Naive B cell (primary cell): Measurements from ENCODE around the gene GPR39. TPM values are rescaled to one million over a fixed set of nuclear protein-coding genes. Genes with fewer than 3 reads are reported as not detected.
A peak's percentile ranks its signal among the peaks of the same experiment; 100 is the strongest.

Source experiments
- ATAC-seq, 2 donors: fragments of 150-1000 bp; cut with Tn5 transposase; 2 replicates each; pipeline ENCODE4 v1.10.0; 2021; ENCODE audit warnings: low read depth in 2 of 2, mild to moderate bottlenecking in 2 of 2, moderate library complexity in 2 of 2
- DNase-seq: peaks from one replicate; pipeline ENCODE4 v3.0.0; 2022
- H3K27ac Mint-ChIP-seq, 6 donors: one replicate each; pipeline ENCODE4 v1.8.0; 2020 to 2022; ENCODE audit warnings: mild to moderate bottlenecking in 6 of 6, mixed read lengths in 6 of 6, moderate library complexity in 5 of 6, inconsistent platforms in 2 of 6
- H3K27me3 Mint-ChIP-seq, 3 donors: one replicate each; pipeline ENCODE4 v1.8.0; 2021 to 2022; ENCODE audit warnings: mixed read lengths in 3 of 3, mild to moderate bottlenecking in 1 of 3
- H3K36me3 Mint-ChIP-seq, 2 donors: one replicate each; pipeline ENCODE4 v1.8.0; 2020 to 2022; ENCODE audit warnings: mixed read lengths in 2 of 2, inconsistent platforms in 1 of 2, mild to moderate bottlenecking in 1 of 2
- H3K4me1 Mint-ChIP-seq, 3 donors: one replicate each; pipeline ENCODE4 v1.8.0; 2020 to 2022; ENCODE audit warnings: mixed read lengths in 3 of 3, inconsistent platforms in 1 of 3, mild to moderate bottlenecking in 1 of 3, moderate library complexity in 1 of 3
- H3K4me3 Mint-ChIP-seq, 8 donors: one replicate each; pipeline ENCODE4 v1.8.0; 2020 to 2022; ENCODE audit warnings: mild to moderate bottlenecking in 8 of 8, mixed read lengths in 8 of 8, moderate library complexity in 8 of 8, inconsistent platforms in 2 of 8
- H3K9me3 Mint-ChIP-seq, 7 donors: one replicate each; pipeline ENCODE4 v1.8.0; 2020 to 2022; ENCODE audit warnings: mixed read lengths in 7 of 7, mild to moderate bottlenecking in 5 of 7, inconsistent platforms in 2 of 7, moderate library complexity in 1 of 7
- polyA plus RNA-seq, 6 donors: library from polyadenylated mRNA; unstranded; fragments of 300-500 nt; fragmentation: Illumina TruSeq; gene quantifications; one replicate each; pipeline ENCODE4 v1.2.3, GENCODE V29; 2021; ENCODE audit warnings: low read depth in 6 of 6

The GPR39 gene
- polyA plus RNA-seq, 6 donors from 2014 or later, result not detected

DNA sequence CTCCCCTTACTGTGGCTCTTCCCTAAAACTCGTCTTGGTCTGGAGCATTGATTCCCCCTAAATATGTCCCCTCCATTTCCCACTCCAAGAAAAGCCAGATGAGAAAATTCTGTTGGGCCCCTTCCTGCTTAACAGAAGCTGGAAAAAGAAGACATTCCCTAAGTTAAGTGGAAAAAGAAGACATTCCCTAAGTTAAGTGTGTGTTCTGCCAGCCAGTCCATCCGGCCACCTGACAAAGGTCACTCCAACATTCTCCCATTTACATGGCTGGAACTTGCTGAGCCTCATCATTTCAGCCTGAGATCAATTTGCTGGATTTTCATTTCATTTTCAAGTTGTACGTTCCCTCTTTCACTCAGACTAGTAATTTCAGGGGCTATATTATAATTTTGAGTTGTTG, 201.4 kb downstream of the GPR39 start:
- ATAC-seq, result no peak
- no peak overlapping the region for H3K4me3 Mint-ChIP-seq
- no peak overlapping the region for H3K27ac Mint-ChIP-seq

DNA sequence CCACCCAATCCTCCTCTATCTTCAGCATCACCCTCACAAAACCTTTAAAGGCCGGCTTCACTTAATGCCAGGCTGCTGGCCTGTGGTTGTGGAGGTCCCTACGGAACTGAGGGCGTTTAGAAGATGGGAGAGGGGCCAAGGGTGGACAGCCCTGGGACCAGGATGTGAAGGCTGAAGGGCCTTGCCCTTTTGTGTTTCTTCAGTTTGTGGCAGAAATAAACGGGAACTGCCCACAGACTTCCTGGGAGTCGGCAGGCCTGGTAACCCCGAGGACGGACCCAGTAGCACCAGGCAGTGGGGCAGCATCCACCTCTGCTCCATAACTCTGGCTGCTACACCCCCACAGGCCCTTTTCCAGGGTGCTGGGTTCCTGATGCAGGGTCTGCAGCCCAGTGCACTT, 202.1 kb downstream of the GPR39 start:
- Mint-ChIP-seq H3K4me1 (no peaks in the 10 kb centered on the region), H3K4me3 (peak overlapping the region in 1 of 8 donors; percentile 42)

More for the DNA sequence above, 201.4 kb downstream of the GPR39 start:
- H3K27me3 Mint-ChIP-seq, result no peaks in the 10 kb centered on the region
- no peak for DNase-seq
- H3K4me1 Mint-ChIP-seq, result no peaks in the 10 kb centered on the region
- H3K9me3 Mint-ChIP-seq, result peaks cover 0 to 4% (median 0%) of the 10 kb centered on the region in 7 donors
- no peaks in the 10 kb centered on the region for H3K36me3 Mint-ChIP-seq

DNA sequence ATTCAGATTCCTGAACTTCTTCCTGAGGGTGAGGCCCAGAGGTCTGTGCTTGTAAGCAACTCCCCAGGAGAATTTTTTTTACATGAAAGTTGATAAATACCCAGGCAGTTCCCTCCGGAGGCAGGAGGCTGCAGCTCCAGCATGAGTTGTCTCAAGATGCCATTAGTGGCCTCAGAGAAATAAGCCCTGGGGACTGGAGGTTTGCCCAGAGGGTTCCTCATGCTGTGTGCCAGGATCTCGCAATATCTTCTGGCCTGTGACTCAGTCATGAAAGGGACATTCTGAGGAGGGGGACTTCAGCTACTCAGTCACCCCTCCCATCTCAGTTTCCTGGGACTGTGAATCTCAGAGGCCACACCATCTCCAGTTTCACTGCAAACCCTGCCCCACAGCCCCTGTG, 203.5 kb downstream of the GPR39 start:
- Mint-ChIP-seq H3K27ac (no peak overlapping the region), H3K27me3 (no peaks in the 10 kb centered on the region), H3K36me3 (no peaks in the 10 kb centered on the region), H3K9me3 (peaks cover 0 to 7% (median 1%) of the 10 kb centered on the region in 7 donors), H3K4me1 (no peaks in the 10 kb centered on the region), H3K4me3 (no peak overlapping the region)
- DNase-seq (no peak), ATAC-seq (no peak)

More for the DNA sequence above, 202.1 kb downstream of the GPR39 start:
- H3K27ac Mint-ChIP-seq, result no peak overlapping the region
- H3K9me3 Mint-ChIP-seq, result peaks cover 0 to 4% (median 0%) of the 10 kb centered on the region in 7 donors
- no peak for DNase-seq
- no peaks in the 10 kb centered on the region for H3K36me3 Mint-ChIP-seq
- no peaks in the 10 kb centered on the region for H3K27me3 Mint-ChIP-seq
- no peak for ATAC-seq

DNA sequence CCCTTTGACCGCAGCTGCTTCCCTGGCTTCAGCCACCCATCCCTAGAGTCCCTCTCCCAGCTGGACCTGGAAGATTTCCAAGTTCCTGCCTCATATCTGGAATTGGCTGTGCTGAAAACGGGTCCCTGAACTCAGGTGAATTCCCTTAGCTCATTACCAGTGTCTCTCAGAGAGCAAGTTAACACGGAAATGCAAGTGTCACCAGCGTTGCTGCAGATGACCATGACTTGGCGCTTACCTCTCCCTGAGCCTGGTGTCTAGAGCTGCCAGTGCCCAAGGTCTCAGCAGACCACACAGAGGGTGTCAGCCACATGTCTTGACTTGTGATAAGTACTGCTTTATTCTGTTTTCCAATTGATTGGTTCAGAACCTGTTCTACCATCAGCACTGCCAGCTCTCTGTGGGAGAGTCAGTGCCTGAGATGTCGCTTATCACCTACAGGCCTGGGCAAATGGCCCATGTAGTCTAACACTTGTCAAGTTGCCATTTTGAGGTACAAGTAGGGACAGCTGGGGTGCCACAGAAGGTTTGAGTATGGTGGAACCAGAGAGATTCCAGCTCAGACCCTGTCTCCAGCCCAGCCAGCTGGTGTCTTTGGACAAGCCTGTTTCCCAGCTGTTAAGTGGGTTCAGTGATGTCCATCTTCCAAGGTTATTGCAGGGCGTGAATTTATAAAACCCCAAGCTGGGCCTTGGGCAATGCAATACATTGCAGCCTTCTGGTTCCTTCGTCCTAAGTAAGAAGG, 204.7 kb downstream of the GPR39 start:
- no peak for DNase-seq
- Mint-ChIP-seq H3K36me3 (no peaks in the 10 kb centered on the region), H3K27me3 (no peaks in the 10 kb centered on the region), H3K4me1 (no peaks in the 10 kb centered on the region), H3K27ac (no peak overlapping the region), H3K9me3 (peaks cover 0 to 5% (median 0%) of the 10 kb centered on the region in 7 donors), H3K4me3 (no peak overlapping the region)
- ATAC-seq, result no peak

DNA sequence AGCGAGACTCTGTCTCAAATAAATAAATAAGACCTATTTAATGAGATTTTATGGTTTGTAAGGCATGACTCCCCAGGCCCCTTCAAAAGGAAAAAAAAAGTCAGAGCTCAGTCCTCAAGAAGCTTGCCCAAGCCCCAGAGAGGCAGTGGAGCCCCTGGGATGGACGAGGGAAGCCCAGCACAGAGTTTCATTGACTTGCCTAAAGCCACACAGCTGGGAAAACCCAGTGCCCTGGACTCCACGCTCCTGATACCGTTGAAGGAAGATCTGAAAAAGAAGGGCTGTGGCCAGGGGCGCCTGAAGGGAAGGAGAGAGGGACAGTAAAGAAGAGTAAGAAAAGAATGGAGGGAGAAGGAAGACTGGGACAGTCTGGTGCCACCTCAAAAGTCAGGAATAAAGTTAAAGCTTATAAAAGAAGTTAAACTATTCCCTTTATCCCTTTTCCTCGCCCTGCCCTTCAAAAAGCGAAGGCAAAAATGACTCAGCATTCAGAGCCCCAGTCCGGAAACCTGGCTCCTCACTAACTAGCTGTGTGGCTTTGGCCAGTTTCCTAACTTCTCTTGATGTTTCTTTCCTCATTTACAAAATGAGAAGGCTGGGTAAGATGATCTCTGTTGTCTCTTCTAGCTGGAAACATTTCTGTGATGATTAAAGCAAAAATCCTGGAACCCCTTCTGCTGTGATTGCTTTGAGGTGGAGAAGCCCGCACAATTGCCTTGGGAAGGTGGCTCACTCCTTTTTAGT, 206.7 kb downstream of the GPR39 start:
- H3K36me3 Mint-ChIP-seq, result no peaks in the 10 kb centered on the region
- H3K4me1 Mint-ChIP-seq, result no peaks in the 10 kb centered on the region
- H3K27ac Mint-ChIP-seq, result no peak overlapping the region
- ATAC-seq (no peak), DNase-seq (no peak)
- no peaks in the 10 kb centered on the region for H3K27me3 Mint-ChIP-seq
- H3K9me3 Mint-ChIP-seq, result peaks cover 0 to 5% (median 0%) of the 10 kb centered on the region in 7 donors
- H3K4me3 Mint-ChIP-seq, result no peak overlapping the region

DNA sequence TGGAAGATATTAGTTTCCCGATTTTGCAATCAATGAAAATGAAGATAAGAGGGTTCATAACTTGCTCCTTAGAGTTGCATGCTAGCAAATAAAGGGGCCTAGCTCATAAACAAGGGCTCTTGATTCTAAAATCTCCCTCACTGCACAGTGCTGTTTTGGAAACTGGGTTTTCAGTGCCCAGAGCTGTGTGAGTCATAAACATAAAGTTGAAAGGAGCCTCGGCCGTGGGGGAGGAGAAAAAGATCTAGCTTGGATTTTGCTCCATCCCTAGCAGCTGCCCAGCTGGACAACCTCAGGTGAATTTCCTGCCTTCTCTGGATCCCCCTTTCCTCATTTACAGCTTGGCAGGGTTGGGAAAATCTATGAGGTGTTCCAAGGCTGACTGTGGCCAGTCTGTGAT, 210.9 kb downstream of the GPR39 start:
- no peak for DNase-seq
- no peak overlapping the region for H3K27ac Mint-ChIP-seq
- no peak for ATAC-seq
- H3K4me1 Mint-ChIP-seq, result no peaks in the 10 kb centered on the region
- peaks cover 5 to 8% (median 6%) of the 10 kb centered on the region in 3 donors for H3K27me3 Mint-ChIP-seq
- H3K9me3 Mint-ChIP-seq, result peaks cover 0 to 8% (median 0%) of the 10 kb centered on the region in 7 donors
- H3K4me3 Mint-ChIP-seq, result no peak overlapping the region
- H3K36me3 Mint-ChIP-seq, result no peaks in the 10 kb centered on the region

DNA sequence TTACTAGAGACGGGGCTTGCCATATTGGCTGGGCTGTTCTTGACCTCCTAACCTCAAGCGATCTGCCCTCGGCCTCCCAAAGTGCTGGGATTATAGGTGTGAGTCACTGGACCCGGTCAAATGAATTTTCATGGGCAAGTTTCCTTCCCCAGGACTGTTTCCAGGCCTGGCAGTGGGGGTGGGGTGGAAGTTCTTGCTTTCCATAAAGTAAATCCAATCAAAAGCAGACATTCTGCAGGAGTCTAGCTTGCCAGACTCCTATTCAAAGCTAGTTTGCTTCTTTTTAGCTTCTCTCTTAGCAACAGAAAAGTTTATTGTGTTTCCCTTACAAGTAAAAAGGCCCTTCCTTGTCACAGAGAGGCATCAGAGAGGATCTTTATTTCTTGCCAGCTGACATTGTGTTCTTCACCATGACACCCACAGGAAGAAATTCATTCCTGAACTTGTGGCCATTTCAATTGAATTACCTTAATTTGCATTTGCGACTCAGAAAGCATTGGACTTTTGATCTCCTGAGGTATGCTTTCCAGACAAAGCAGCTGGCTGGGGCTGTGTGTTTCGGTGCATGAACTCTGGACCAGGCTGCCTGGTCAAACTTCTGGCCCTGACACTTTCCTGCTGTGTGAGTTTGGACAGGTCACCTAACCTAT, 215.5 kb downstream of the GPR39 start:
- no peak overlapping the region for H3K27ac Mint-ChIP-seq
- H3K27me3 Mint-ChIP-seq, result peaks cover 6 to 13% (median 8%) of the 10 kb centered on the region in 3 donors
- DNase-seq (no peak), ATAC-seq (no peak)
- no peaks in the 10 kb centered on the region for H3K36me3 Mint-ChIP-seq
- H3K9me3 Mint-ChIP-seq, result peaks cover 2 to 20% (median 6%) of the 10 kb centered on the region in 7 donors
- H3K4me3 Mint-ChIP-seq, result no peak overlapping the region
- H3K4me1 Mint-ChIP-seq, result no peaks in the 10 kb centered on the region

DNA sequence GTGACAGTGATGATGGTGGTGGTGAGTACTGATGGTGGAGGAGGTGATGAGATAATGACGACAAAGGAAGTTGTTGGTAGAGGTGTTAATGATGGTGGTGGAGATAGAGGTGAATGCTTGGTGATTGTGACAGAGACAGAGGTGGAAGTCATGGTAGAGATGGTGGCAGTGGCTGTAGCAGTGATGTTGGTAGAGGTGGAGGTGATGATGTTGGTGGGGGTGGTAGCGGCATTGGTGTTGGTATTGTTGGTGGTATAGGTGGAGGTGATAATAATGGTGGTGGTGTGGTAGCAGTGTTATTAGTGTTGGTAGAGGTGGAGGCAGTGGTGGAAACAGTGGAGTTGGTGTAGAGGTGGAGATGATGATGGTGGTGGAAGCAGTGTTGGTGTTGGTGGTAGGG, 217.0 kb downstream of the GPR39 start:
- DNase-seq (no peak), ATAC-seq (no peak)
- Mint-ChIP-seq H3K4me1 (no peaks in the 10 kb centered on the region), H3K4me3 (peak overlapping the region in 1 of 8 donors; percentile 21), H3K27me3 (peaks cover 6 to 13% (median 8%) of the 10 kb centered on the region in 3 donors), H3K27ac (no peak overlapping the region), H3K36me3 (no peaks in the 10 kb centered on the region), H3K9me3 (peaks cover 2 to 20% (median 7%) of the 10 kb centered on the region in 7 donors)

DNA sequence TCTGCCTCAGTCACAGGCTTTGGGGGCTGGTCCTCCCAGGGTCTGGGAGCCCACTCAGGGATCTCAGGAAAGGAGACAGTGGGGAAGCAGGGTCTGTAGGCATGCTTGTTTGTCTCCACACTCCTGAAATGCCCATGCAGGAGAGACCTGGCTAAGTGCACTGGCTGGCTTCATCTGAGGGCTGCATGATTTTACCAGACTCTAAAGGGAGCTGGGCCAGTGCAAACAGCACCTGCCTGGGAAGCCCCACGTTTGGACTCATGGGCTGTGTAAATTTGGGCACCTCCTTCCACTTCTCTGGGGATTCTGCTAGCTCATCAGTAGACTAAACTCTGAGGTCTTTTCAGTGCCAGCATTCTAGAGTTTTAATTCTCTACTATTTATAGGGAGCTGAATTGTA, 219.7 kb downstream of the GPR39 start:
- Mint-ChIP-seq H3K27ac (peak overlapping the region in 1 of 6 donors; percentile 58), H3K4me3 (no peak overlapping the region), H3K9me3 (peaks cover 4 to 12% (median 6%) of the 10 kb centered on the region in 7 donors), H3K4me1 (no peaks in the 10 kb centered on the region), H3K36me3 (no peaks in the 10 kb centered on the region), H3K27me3 (peaks cover 0 to 8% (median 0%) of the 10 kb centered on the region in 3 donors)
- ATAC-seq, result no peak
- DNase-seq, result no peak

DNA sequence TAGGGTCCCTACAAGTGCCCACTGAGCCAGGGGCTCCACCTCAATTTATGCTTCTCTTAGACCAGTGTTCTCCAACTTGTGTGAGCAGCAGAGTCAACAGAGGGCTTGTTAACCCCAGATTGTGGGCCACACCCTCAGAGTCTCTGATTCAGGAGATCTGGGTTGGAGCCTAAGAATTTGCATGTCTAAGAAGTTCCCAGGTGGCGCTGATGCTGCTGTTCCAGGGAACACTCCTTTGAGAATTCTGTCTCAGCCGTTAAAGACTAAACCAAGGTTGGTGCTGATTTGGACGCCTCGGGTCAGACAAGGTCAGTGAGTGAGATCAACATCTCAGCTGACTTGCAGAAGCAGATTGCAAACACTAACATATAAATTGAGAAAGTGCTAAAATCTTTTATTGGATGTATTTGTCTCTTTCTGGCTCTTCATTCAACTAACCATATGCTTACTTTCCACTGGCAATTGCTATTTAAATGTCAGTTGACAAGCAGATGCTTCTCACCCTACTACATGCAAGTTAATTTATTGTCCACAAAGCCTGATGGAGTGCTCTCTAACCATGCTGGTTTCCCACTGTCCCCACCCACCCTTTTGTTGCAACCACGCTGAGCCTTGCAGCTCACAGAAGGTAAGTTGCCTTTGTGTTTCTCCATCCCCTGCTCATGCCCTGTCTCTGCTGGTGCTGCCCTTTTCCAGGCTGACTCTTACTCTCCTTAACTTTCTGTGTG, 221.9 kb downstream of the GPR39 start:
- no peaks in the 10 kb centered on the region for H3K4me1 Mint-ChIP-seq
- H3K9me3 Mint-ChIP-seq, result peaks cover 4 to 9% (median 5%) of the 10 kb centered on the region in 7 donors
- peaks cover 0 to 8% (median 0%) of the 10 kb centered on the region in 3 donors for H3K27me3 Mint-ChIP-seq
- DNase-seq, result no peak
- H3K4me3 Mint-ChIP-seq, result no peak overlapping the region
- no peaks in the 10 kb centered on the region for H3K36me3 Mint-ChIP-seq
- peak overlapping the region in 1 of 6 donors; percentile 60 for H3K27ac Mint-ChIP-seq
- ATAC-seq, result no peak

DNA sequence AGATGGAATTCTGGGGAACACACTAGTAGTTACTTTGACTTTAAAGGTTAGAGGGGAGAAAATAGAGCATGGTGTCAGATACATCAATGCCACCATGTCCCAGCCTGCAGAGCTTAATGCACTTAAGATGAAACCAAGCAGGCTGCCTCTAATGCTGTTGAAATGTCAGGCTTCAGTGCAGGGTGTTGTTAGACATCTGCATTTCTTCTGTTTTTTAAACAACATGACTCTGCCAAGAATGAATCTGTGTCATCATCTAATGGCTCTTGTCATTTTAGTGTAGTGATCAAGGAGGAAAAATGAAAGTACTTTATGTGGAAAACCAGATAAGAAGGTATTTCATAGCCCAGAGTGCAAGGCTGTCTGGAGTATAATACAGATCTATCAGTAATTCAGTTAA, 223.5 kb downstream of the GPR39 start:
- Mint-ChIP-seq H3K36me3 (no peaks in the 10 kb centered on the region), H3K9me3 (peaks cover 0 to 4% (median 4%) of the 10 kb centered on the region in 7 donors), H3K4me3 (no peak overlapping the region), H3K27me3 (peaks cover 0 to 10% (median 7%) of the 10 kb centered on the region in 3 donors), H3K27ac (no peak overlapping the region), H3K4me1 (peaks cover 0 to 2% (median 0%) of the 10 kb centered on the region in 3 donors)
- DNase-seq, result no peak
- no peak for ATAC-seq

DNA sequence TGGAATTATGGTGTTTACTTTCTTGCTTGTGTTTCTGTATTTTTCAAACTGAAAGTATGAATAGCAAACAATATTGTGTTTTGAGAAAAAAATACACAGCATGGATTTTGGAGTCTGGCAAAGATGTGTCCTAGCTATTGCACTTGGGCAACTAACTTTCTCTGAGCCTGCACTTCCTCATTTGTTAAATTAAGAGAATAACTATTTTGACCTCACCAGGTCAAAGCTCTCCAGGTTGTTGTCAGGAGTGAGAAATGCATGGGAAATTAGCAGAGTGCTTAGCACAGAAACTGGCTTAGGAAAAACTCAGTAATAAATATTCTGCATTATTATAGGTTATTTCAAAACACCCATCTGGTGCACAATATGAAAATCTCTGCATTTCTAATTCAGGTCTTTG, 225.2 kb downstream of the GPR39 start:
- no peak for DNase-seq
- Mint-ChIP-seq H3K4me3 (no peak overlapping the region), H3K27me3 (peaks cover 0 to 7% (median 6%) of the 10 kb centered on the region in 3 donors)

DNA sequence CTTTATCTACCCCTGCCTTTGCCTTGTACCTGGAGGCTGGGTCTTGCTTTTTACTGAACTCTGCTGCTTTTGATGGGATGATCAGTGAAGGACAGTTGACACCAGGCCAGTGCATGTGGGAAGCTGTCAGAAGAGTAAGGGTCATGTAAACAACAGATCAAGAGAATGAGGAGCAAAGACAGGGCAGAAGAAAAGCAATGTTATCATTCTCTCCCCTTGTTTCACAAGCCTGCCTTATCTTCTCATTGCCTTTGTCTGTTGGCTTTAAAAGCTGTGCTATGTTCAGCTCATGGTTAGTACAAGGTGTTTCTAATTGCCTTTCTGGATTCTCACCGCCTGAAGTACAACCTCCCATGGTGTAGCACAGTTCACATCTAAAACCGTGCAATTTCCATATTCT, 225.8 kb downstream of the GPR39 start:
- Mint-ChIP-seq H3K27ac (no peak overlapping the region), H3K4me3 (no peak overlapping the region), H3K4me1 (peaks cover 0 to 6% (median 0%) of the 10 kb centered on the region in 3 donors), H3K36me3 (no peaks in the 10 kb centered on the region), H3K27me3 (peaks cover 0 to 7% (median 6%) of the 10 kb centered on the region in 3 donors), H3K9me3 (peaks cover 0 to 3% (median 0%) of the 10 kb centered on the region in 7 donors)
- DNase-seq (no peak), ATAC-seq (no peak)

More for the DNA sequence above, 225.2 kb downstream of the GPR39 start:
- Mint-ChIP-seq H3K4me1 (peaks cover 0 to 6% (median 0%) of the 10 kb centered on the region in 3 donors), H3K9me3 (peaks cover 0 to 3% (median under 1%) of the 10 kb centered on the region in 7 donors), H3K36me3 (no peaks in the 10 kb centered on the region), H3K27ac (no peak overlapping the region)
- ATAC-seq, result no peak
